ENCODE measurements around the gene LRMDA.

- TF ChIP-seq CTCF (conservative IDR thresholded peaks at IDR 0.05; ENCODE audit: low read depth, low read length) (no peak), EZH2 (IDR thresholded peaks at IDR 0.05; ENCODE audit: low read length, unreplicated experiment) (no peak), EZH2phosphoT487 (IDR thresholded peaks at IDR 0.05; ENCODE audit: borderline replicate concordance, low read length) (no peak)
Observed at GRCh38 chr10:76393875-76394706, 962.7 kb downstream of the LRMDA start.
